GM18907 (cell line): ENCODE results near the gene SLC51B.
"Not testable (repeated sequence)": the region's sequence is repeated elsewhere in the genome, so short reads cannot be mapped to it uniquely, and the experiment has no call there.

Experiments used
- ATAC-seq: cut with Tn5 transposase; IDR thresholded peaks from one replicate; pipeline ENCODE4 v1.9.1; 2021; ENCODE audit warnings: mild to moderate bottlenecking, moderate library complexity; ENCODE audit not compliant: unreplicated experiment

The SLC51B gene

GRCh38 chr15:65062726-65063125 is 17.5 kb downstream of the SLC51B start:
- no peak for ATAC-seq

- ATAC-seq, result no peak
These were observed 20.9 kb downstream of the SLC51B start for GRCh38 chr15:65066001-65066634.

GRCh38 chr15:65066635-65067316 is 21.6 kb downstream of the SLC51B start:
- ATAC-seq, result no peak

GRCh38 chr15:65067317-65067644 is 22.1 kb downstream of the SLC51B start:
- ATAC-seq, result no peak

- no peak for ATAC-seq
These were observed 22.6 kb downstream of the SLC51B start, which contains the start of gene RASL12 for GRCh38 chr15:65067645-65068402. Gene RASL12, minus strand, starts transcription at chr15:65067991. Its CDS starts 156 bp downstream, at chr15:65067835.

- no peak for ATAC-seq
These were observed 23.2 kb downstream of the SLC51B start for GRCh38 chr15:65068403-65068788.

GRCh38 chr15:65069179-65069578 is 24.0 kb downstream of the SLC51B start:
- ATAC-seq, result no peak

GRCh38 chr15:65069779-65070546 is 24.8 kb downstream of the SLC51B start:
- no peak for ATAC-seq

- no peak for ATAC-seq
These were observed 26.2 kb downstream of the SLC51B start for GRCh38 chr15:65071381-65071811.

GRCh38 chr15:65072027-65072426 is 26.8 kb downstream of the SLC51B start:
- no peak for ATAC-seq

- ATAC-seq, result no peak
These were observed 27.4 kb downstream of the SLC51B start for GRCh38 chr15:65072617-65073016.

GRCh38 chr15:65074946-65075345 is 29.8 kb downstream of the SLC51B start:
- not testable (repeated sequence) for ATAC-seq

- ATAC-seq, result not testable (repeated sequence)
These were observed 30.6 kb downstream of the SLC51B start for GRCh38 chr15:65075607-65076395.

GRCh38 chr15:65076486-65077290 is 31.5 kb downstream of the SLC51B start, which contains the start of gene KBTBD13:
Gene KBTBD13, plus strand, starts transcription at chr15:65076746. Its CDS starts 70 bp downstream, at chr15:65076816.
- ATAC-seq, result no peak

- no peak for ATAC-seq
These were observed 32.2 kb downstream of the SLC51B start for GRCh38 chr15:65077291-65077980.

- ATAC-seq, result no peak
These were observed 32.8 kb downstream of the SLC51B start for GRCh38 chr15:65077981-65078352.

GRCh38 chr15:65079580-65079979 is 34.4 kb downstream of the SLC51B start:
- no peak for ATAC-seq

- ATAC-seq, result no peak
These were observed 36.1 kb downstream of the SLC51B start for GRCh38 chr15:65081270-65081669.

- ATAC-seq, result no peak
These were observed 36.6 kb downstream of the SLC51B start for GRCh38 chr15:65081758-65082157.
